ENCODE data around the gene MUC6.

The MUC6 gene

DNA sequence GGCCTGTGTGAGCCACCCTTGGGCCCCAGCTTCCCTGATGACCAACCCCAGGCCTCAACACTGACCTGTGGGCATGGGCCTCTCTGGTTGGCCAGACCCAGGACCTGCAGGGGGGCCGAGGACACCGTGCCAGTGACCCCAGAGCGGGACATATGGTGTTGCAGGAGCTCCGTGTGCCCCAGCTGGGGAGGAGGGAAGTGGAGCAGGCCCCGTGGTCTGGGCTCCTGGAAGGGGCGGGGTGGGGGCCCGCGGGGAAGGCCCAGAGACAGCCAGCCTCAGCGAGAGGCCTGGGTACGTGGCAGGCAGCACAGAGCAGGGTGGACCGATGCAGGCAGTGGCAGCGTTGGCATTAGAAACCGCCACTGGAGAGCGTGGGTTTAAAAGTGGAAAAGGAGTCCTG is 22.2 kb downstream of the MUC6 start:
- H3K27ac ChIP-seq (ENCODE audit: low read depth in 2 of 2, low read length in 2 of 2) = no peak overlapping the region
- no peaks in the 10 kb centered on the region for H3K27me3 ChIP-seq (ENCODE audit: control insufficient read depth in 2 of 2, insufficient read depth in 2 of 2, low read length in 2 of 2)
- H3K4me1 ChIP-seq (ENCODE audit: control insufficient read depth in 2 of 2, insufficient read depth in 2 of 2, low read length in 2 of 2) = no peaks in the 10 kb centered on the region
- H3K36me3 ChIP-seq (ENCODE audit: control insufficient read depth in 2 of 2, insufficient read depth in 2 of 2, low read length in 2 of 2) = peaks cover 23 to 24% of the 10 kb centered on the region in 2 donors
- H3K9ac ChIP-seq (ENCODE audit: low read depth in 1 of 2, low read length in 2 of 2) = no peak overlapping the region
- no peak overlapping the region for H3K4me3 ChIP-seq (ENCODE audit: low read length in 2 of 2)
- H3K9me3 ChIP-seq (ENCODE audit: control insufficient read depth in 2 of 2, low read length in 2 of 2) = no peaks in the 10 kb centered on the region

GRCh38 chr11:1013631-1013935 is 22.9 kb downstream of the MUC6 start:
- Histone ChIP-seq H3K9me3 (ENCODE audit: control insufficient read depth in 2 of 2, low read length in 2 of 2) (no peaks in the 10 kb centered on the region), H3K36me3 (ENCODE audit: control insufficient read depth in 2 of 2, insufficient read depth in 2 of 2, low read length in 2 of 2) (peaks cover 24 to 30% of the 10 kb centered on the region in 2 donors), H3K27me3 (ENCODE audit: control insufficient read depth in 2 of 2, insufficient read depth in 2 of 2, low read length in 2 of 2) (no peaks in the 10 kb centered on the region), H3K9ac (ENCODE audit: low read depth in 1 of 2, low read length in 2 of 2) (no peak overlapping the region), H3K27ac (ENCODE audit: low read depth in 2 of 2, low read length in 2 of 2) (no peak overlapping the region), H3K4me3 (ENCODE audit: low read length in 2 of 2) (no peak overlapping the region), H3K4me1 (ENCODE audit: control insufficient read depth in 2 of 2, insufficient read depth in 2 of 2, low read length in 2 of 2) (no peaks in the 10 kb centered on the region)

DNA sequence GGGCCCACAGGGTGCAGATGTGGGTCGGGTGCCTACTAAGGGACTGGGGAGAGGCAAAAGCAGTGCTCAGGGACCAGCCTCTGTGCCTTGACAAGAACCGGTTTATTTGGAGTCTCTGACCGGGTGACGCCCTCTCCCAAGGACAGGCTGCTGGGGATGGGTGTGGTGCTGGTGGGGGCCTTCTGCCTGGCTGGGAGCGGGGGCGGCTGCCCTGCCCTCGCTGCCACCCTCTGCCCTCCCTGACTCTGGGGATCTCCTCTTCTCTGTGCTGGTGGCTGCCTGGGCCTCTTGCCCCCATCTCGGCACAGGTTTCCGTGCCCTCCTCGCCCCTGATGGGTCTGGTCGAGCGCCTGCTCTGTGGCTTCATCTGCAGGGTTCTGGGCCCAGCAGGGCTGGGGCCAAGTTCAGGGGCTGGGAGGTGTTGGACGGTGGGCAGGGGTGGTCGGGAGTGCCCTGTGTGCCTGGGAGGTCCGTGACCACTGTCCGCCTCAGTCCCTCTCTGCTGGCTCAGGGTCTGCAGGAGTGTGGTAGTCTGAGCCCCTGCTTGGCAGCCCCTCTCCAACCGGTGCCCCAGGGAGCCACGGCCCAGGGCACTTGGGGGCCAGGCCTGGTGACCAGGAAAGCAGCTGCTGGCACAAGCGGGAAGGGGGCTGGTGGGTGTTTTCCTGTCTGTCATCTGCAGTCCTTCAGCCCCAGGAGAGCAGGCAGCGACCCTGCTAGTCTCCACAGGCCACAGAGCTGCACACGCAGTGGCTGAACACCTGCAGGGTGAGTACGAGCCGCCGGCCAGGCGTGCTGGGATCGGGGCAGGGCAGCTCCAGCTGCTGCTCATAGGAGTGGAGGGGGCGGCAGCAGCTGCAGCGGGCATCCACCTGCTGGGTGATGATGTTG is 23.5 kb downstream of the MUC6 start:
- Histone ChIP-seq H3K4me1 (ENCODE audit: control insufficient read depth in 2 of 2, insufficient read depth in 2 of 2, low read length in 2 of 2) (no peaks in the 10 kb centered on the region), H3K4me3 (ENCODE audit: low read length in 2 of 2) (no peak overlapping the region), H3K27ac (ENCODE audit: low read depth in 2 of 2, low read length in 2 of 2) (no peak overlapping the region), H3K27me3 (ENCODE audit: control insufficient read depth in 2 of 2, insufficient read depth in 2 of 2, low read length in 2 of 2) (no peaks in the 10 kb centered on the region), H3K9ac (ENCODE audit: low read depth in 1 of 2, low read length in 2 of 2) (no peak overlapping the region), H3K36me3 (ENCODE audit: control insufficient read depth in 2 of 2, insufficient read depth in 2 of 2, low read length in 2 of 2) (peaks cover 29 to 31% of the 10 kb centered on the region in 2 donors), H3K9me3 (ENCODE audit: control insufficient read depth in 2 of 2, low read length in 2 of 2) (no peaks in the 10 kb centered on the region)

DNA sequence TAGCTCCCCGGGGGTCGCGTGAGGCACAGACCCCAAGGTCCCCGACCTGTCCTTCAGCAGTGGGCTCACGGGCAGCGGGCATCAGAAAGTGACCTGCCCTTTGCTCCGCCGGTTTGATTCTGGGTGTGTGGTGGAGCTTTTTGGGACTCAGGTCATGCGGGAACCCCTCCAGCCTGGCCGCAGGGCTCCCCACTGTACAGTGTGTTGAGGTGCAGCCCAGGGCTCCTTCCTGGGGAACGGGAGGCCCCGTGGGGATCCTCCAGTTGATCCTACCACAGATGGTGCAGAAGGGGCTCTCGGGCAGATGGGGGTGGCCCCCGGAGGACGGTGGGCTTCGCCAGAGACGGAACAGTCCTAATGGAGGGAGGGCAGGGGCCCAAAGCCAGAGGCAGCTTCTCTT is 24.2 kb downstream of the MUC6 start:
- Histone ChIP-seq H3K27me3 (ENCODE audit: control insufficient read depth in 2 of 2, insufficient read depth in 2 of 2, low read length in 2 of 2) (no peaks in the 10 kb centered on the region), H3K4me1 (ENCODE audit: control insufficient read depth in 2 of 2, insufficient read depth in 2 of 2, low read length in 2 of 2) (no peaks in the 10 kb centered on the region), H3K27ac (ENCODE audit: low read depth in 2 of 2, low read length in 2 of 2) (no peak overlapping the region), H3K9me3 (ENCODE audit: control insufficient read depth in 2 of 2, low read length in 2 of 2) (no peaks in the 10 kb centered on the region), H3K4me3 (ENCODE audit: low read length in 2 of 2) (no peak overlapping the region), H3K36me3 (ENCODE audit: control insufficient read depth in 2 of 2, insufficient read depth in 2 of 2, low read length in 2 of 2) (peaks cover 33 to 38% of the 10 kb centered on the region in 2 donors), H3K9ac (ENCODE audit: low read depth in 1 of 2, low read length in 2 of 2) (no peak overlapping the region)

DNA sequence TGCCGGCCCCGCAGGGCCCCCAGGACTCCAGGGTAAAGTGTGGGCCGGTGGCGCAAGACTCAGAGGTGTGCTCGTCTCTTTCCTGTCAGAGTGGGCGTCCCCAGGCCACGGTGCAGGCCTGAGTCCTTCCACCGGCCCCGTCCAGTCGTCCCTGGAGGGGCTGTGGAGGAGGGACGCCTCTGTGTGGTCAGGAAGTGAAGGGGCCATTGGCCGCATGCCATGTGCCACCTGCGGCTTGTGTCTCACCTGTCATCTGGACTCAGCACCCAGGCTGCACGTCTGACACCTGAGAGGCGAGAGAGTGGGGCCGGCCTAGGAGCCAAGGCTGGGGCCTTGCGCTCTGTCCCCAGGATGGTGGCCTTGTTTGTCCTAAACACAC is 25.2 kb downstream of the MUC6 start:
- H3K27me3 ChIP-seq (ENCODE audit: control insufficient read depth in 2 of 2, insufficient read depth in 2 of 2, low read length in 2 of 2) = no peaks in the 10 kb centered on the region
- H3K4me1 ChIP-seq (ENCODE audit: control insufficient read depth in 2 of 2, insufficient read depth in 2 of 2, low read length in 2 of 2) = no peaks in the 10 kb centered on the region
- H3K27ac ChIP-seq (ENCODE audit: low read depth in 2 of 2, low read length in 2 of 2) = no peak overlapping the region
- no peak overlapping the region for H3K4me3 ChIP-seq (ENCODE audit: low read length in 2 of 2)
- peaks cover 40 to 42% of the 10 kb centered on the region in 2 donors for H3K36me3 ChIP-seq (ENCODE audit: control insufficient read depth in 2 of 2, insufficient read depth in 2 of 2, low read length in 2 of 2)
- H3K9ac ChIP-seq (ENCODE audit: low read depth in 1 of 2, low read length in 2 of 2) = no peak overlapping the region
- H3K9me3 ChIP-seq (ENCODE audit: control insufficient read depth in 2 of 2, low read length in 2 of 2) = no peaks in the 10 kb centered on the region

- Histone ChIP-seq H3K36me3 (ENCODE audit: control insufficient read depth in 2 of 2, insufficient read depth in 2 of 2, low read length in 2 of 2) (peaks cover 44 to 47% of the 10 kb centered on the region in 2 donors), H3K27me3 (ENCODE audit: control insufficient read depth in 2 of 2, insufficient read depth in 2 of 2, low read length in 2 of 2) (no peaks in the 10 kb centered on the region), H3K9me3 (ENCODE audit: control insufficient read depth in 2 of 2, low read length in 2 of 2) (no peaks in the 10 kb centered on the region), H3K4me1 (ENCODE audit: control insufficient read depth in 2 of 2, insufficient read depth in 2 of 2, low read length in 2 of 2) (no peaks in the 10 kb centered on the region), H3K9ac (ENCODE audit: low read depth in 1 of 2, low read length in 2 of 2) (no peak overlapping the region), H3K4me3 (ENCODE audit: low read length in 2 of 2) (no peak overlapping the region), H3K27ac (ENCODE audit: low read depth in 2 of 2, low read length in 2 of 2) (no peak overlapping the region)
Observed at GRCh38 chr11:1010551-1011319, 25.8 kb downstream of the MUC6 start.

DNA sequence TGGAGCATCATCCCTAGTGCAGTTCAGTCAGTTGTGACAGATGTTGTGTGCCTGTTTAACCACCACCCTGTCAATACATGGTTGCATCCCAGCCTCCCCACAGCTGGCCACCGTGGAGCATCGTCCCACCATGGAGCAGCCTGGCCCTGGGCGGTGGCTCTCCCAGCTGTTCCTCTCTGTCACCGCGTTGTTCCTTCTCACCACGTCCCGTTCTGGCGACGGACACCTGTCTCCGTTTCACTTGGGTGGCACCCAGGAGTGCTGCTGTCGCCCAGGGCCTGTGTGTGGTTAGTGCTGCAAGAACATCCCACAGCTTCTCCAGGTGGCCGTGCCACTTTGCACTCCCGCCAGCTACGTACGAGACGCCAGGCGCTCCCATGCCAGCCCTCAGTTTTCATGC is 26.5 kb downstream of the MUC6 start:
- Histone ChIP-seq H3K9me3 (ENCODE audit: control insufficient read depth in 2 of 2, low read length in 2 of 2) (no peaks in the 10 kb centered on the region), H3K27me3 (ENCODE audit: control insufficient read depth in 2 of 2, insufficient read depth in 2 of 2, low read length in 2 of 2) (no peaks in the 10 kb centered on the region), H3K4me3 (ENCODE audit: low read length in 2 of 2) (no peak overlapping the region), H3K36me3 (ENCODE audit: control insufficient read depth in 2 of 2, insufficient read depth in 2 of 2, low read length in 2 of 2) (peaks cover 50 to 51% of the 10 kb centered on the region in 2 donors), H3K4me1 (ENCODE audit: control insufficient read depth in 2 of 2, insufficient read depth in 2 of 2, low read length in 2 of 2) (no peaks in the 10 kb centered on the region), H3K27ac (ENCODE audit: low read depth in 2 of 2, low read length in 2 of 2) (no peak overlapping the region), H3K9ac (ENCODE audit: low read depth in 1 of 2, low read length in 2 of 2) (no peak overlapping the region)

DNA sequence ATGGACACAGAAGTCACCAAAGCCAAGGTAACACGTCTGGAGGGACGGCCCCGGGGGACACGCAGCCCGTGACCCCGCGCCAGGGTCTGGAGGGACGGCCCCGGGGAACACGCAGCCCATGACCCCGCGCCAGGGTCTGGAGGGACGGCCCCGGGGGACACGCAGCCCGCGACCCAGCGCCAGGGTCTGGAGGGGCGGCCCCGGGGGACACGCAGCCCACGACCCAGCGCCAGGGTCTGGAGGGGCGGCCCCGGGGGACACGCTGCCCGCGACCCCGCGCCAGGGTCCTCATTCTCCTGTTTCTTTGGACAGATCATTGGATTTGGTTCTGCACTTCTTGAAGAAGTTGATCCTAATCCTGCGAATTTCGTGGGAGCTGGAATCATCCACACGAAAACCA is 27.1 kb downstream of the MUC6 start:
- Histone ChIP-seq H3K36me3 (ENCODE audit: control insufficient read depth in 2 of 2, insufficient read depth in 2 of 2, low read length in 2 of 2) (peaks cover 55 to 57% of the 10 kb centered on the region in 2 donors), H3K27me3 (ENCODE audit: control insufficient read depth in 2 of 2, insufficient read depth in 2 of 2, low read length in 2 of 2) (no peaks in the 10 kb centered on the region), H3K4me1 (ENCODE audit: control insufficient read depth in 2 of 2, insufficient read depth in 2 of 2, low read length in 2 of 2) (no peaks in the 10 kb centered on the region)

GRCh38 chr11:1008803-1009145 is 27.7 kb downstream of the MUC6 start:
- Histone ChIP-seq H3K4me1 (ENCODE audit: control insufficient read depth in 2 of 2, insufficient read depth in 2 of 2, low read length in 2 of 2) (no peaks in the 10 kb centered on the region), H3K4me3 (ENCODE audit: low read length in 2 of 2) (no peak overlapping the region), H3K27ac (ENCODE audit: low read depth in 2 of 2, low read length in 2 of 2) (no peak overlapping the region), H3K36me3 (ENCODE audit: control insufficient read depth in 2 of 2, insufficient read depth in 2 of 2, low read length in 2 of 2) (peaks cover 55 to 60% of the 10 kb centered on the region in 2 donors), H3K9ac (ENCODE audit: low read depth in 1 of 2, low read length in 2 of 2) (no peak overlapping the region), H3K27me3 (ENCODE audit: control insufficient read depth in 2 of 2, insufficient read depth in 2 of 2, low read length in 2 of 2) (no peaks in the 10 kb centered on the region), H3K9me3 (ENCODE audit: control insufficient read depth in 2 of 2, low read length in 2 of 2) (no peaks in the 10 kb centered on the region)

More for the DNA sequence above, 27.1 kb downstream of the MUC6 start:
- Histone ChIP-seq H3K9me3 (ENCODE audit: control insufficient read depth in 2 of 2, low read length in 2 of 2) (no peaks in the 10 kb centered on the region), H3K27ac (ENCODE audit: low read depth in 2 of 2, low read length in 2 of 2) (no peak overlapping the region), H3K4me3 (ENCODE audit: low read length in 2 of 2) (no peak overlapping the region), H3K9ac (ENCODE audit: low read depth in 1 of 2, low read length in 2 of 2) (no peak overlapping the region)

GRCh38 chr11:1008001-1008802 is 28.3 kb downstream of the MUC6 start:
- Histone ChIP-seq H3K27me3 (ENCODE audit: control insufficient read depth in 2 of 2, insufficient read depth in 2 of 2, low read length in 2 of 2) (no peaks in the 10 kb centered on the region), H3K36me3 (ENCODE audit: control insufficient read depth in 2 of 2, insufficient read depth in 2 of 2, low read length in 2 of 2) (peaks cover 56 to 61% of the 10 kb centered on the region in 2 donors), H3K4me1 (ENCODE audit: control insufficient read depth in 2 of 2, insufficient read depth in 2 of 2, low read length in 2 of 2) (no peaks in the 10 kb centered on the region), H3K9ac (ENCODE audit: low read depth in 1 of 2, low read length in 2 of 2) (no peak overlapping the region), H3K9me3 (ENCODE audit: control insufficient read depth in 2 of 2, low read length in 2 of 2) (no peaks in the 10 kb centered on the region), H3K4me3 (ENCODE audit: low read length in 2 of 2) (no peak overlapping the region), H3K27ac (ENCODE audit: low read depth in 2 of 2, low read length in 2 of 2) (no peak overlapping the region)

All from mucosa of rectum (tissue), 2 donors.